GM18873 (cell line): ENCODE results near the gene CD79A.

Experiments
- ATAC-seq: cut with Tn5 transposase; IDR thresholded peaks from one replicate; pipeline ENCODE4 v1.9.1; 2021; ENCODE audit warnings: mild to moderate bottlenecking, moderate library complexity, moderate number of reproducible peaks; ENCODE audit not compliant: unreplicated experiment, low FRiP score

CD79A gene

DNA sequence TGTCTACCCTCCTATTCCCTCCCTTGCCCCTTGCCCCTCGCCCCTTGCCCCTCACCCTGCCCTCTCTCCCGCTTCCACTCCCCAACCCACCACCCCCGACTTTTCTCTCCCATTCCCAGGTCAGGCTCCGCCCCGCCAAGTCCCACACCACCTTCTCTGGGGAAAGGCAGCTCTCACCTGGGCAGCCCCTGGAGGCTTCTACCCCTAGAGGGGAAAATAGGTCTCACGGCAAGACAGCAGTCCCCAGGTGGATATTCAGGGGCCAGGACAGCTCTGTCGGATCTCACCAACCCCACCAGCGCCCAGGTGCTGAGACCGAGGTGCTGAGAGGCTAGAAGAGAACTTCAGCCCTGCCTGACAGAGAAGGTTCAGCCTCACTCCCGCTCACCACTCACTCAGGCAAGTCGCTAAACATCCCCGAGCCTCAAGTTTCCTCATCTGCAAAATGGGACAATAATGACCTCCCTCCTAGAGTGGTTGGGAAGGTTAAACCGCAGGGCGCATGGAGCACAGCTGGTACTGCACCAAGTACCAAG, 52.5 kb downstream of the CD79A start:
- no peak for ATAC-seq

GRCh38 chr19:41930322-41930722, 53.2 kb downstream of the CD79A start:
- no peak for ATAC-seq
